ENCODE measurements around the gene CR1L.
A peak's percentile ranks its signal among the peaks of the same experiment; 100 is the strongest.
"Not testable (repeated sequence)": the region's sequence is repeated elsewhere in the genome, so short reads cannot be mapped to it uniquely, and the experiment has no call there.

Gene CR1L

DNA sequence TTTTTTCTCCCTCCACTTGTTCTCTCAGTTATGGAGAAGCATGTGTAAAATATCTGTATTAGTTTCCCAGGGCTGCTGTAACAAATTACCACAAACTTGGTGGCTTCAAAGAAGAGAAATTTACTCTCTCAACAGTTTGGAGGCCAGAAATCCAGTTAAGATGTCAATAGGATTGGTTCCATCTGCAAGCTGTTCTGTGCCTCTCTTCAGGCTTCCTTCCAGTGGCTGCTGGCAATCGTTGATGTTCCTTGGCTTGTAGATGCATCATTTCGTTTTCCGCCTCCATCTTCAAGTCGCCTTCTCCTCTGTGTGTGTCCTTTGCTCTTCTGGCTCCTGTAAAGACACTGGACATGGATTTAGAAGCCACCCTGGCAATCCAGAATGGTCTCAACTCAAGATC lies 45.6 kb downstream of the CR1L start:
- not testable (repeated sequence) for DNase-seq

DNA sequence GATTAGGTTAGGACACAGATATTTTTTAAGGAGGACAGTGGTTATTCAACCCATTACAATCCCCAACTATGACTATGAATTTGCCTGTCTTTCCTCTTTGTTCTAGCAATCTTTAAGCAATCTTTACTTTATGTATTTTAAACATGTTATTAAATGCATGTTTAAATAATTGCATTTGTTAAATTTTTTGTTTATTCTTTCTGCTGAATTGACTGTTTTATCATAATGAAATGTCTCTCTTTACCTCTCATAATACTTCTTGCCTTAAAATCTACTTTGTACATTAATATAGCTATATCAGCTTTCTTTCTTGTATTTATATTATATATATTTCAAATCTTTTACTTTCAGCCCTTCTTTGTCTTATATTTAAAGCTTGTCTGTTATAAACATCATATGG lies 46.1 kb downstream of the CR1L start:
- no peak for DNase-seq

DNA sequence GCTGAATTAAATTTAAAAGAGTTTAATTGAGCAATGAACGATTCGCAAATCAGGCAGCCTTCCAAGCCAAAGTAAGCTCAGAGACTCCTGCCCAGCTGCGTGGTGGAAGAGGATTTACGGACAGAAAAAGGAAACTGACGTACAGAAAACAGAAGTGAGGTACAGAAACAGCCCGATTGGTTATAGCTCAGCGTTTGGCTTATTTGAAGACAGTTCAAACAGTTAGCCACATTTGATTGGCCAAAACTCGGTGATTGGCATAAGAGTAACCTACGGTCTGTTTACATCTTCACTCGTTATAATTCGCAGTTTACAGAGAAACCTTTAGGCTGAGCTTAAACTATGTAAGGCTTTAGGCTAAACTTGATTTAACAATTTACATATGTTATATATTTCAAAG lies 46.9 kb downstream of the CR1L start:
- DNase-seq: no peak

- DNase-seq: not testable (repeated sequence)
These were observed 47.4 kb downstream of the CR1L start for GRCh38 chr1:207692291-207692690.

- no peak for DNase-seq
These were observed 51.0 kb downstream of the CR1L start for GRCh38 chr1:207695891-207696290.

GRCh38 chr1:207698822-207699483 lies 54.0 kb downstream of the CR1L start:
- DNase-seq: peak; percentile 23

DNA sequence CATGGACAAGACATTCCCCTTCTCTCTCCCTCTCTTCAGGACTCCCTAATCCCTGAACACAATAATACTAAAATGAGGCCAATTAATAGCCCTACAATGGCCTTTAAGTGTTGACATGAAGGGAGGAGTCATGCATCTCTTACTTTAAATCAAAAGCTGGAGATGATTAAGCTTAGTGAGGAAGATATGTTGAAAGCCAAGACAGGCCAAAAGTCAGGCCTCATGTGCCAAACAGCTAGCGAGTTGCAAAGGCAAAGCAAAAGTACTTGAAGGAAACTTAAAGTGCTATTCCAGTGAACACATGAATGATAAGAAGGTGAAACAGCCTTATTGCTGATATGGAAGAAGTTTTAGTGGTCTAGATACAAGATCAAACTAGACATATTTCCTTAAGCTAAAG lies 57.4 kb downstream of the CR1L start:
- DNase-seq: no peak

GRCh38 chr1:207703712-207704111 lies 58.8 kb downstream of the CR1L start:
- no peak for DNase-seq

GRCh38 chr1:207708004-207708403 lies 63.1 kb downstream of the CR1L start:
- DNase-seq: not testable (repeated sequence)

DNA sequence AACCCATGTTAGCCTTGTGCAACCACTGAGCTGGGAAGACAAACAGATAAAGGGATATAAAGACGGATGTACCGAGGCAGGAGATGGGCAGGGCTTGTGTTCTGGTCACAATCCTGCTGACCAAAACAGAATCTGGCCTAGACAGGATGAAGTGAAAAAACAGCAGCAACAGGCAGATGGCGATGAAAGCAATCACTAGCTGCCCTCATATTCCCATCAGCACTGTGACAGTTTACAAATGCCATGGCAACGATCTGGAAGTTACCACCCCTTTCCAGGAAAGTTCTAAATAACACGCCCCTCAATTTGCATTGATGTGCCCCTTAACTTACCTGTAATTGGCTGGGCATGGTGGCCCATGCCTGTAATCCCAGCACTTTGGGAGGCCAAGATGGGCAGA lies 66.4 kb downstream of the CR1L start:
- no peak for DNase-seq

- DNase-seq: not testable (repeated sequence)
These were observed 67.8 kb downstream of the CR1L start for GRCh38 chr1:207712701-207713100.

GRCh38 chr1:207713529-207713928 lies 68.6 kb downstream of the CR1L start:
- no peak for DNase-seq

GRCh38 chr1:207719234-207719633 lies 74.3 kb downstream of the CR1L start:
- no peak for DNase-seq

GRCh38 chr1:207728200-207728858 lies 83.4 kb downstream of the CR1L start:
- DNase-seq: not testable (repeated sequence)

GRCh38 chr1:207737503-207738157 lies 92.7 kb downstream of the CR1L start:
- DNase-seq: not testable (repeated sequence)

GRCh38 chr1:207738158-207738659 lies 93.3 kb downstream of the CR1L start:
- DNase-seq: not testable (repeated sequence)

DNA sequence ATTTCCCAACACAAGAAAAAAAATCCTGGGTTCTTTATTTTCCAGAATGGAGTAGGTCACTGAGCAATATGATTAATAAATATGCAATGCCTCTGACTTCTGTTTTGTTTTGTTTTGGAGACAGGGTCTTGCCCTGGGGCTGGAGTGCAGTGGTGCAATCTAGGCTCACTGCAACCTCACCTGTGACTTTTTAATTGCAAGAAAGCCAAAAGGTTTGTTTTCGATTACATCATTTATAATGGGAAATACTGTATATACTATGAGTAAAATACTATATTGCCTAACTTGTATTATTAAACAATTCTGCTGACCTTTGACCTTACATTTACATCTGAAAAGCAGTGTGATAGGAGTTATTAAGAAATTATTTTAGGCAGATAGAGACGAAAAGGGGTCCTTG lies 95.3 kb downstream of the CR1L start:
- DNase-seq: no peak

DNA sequence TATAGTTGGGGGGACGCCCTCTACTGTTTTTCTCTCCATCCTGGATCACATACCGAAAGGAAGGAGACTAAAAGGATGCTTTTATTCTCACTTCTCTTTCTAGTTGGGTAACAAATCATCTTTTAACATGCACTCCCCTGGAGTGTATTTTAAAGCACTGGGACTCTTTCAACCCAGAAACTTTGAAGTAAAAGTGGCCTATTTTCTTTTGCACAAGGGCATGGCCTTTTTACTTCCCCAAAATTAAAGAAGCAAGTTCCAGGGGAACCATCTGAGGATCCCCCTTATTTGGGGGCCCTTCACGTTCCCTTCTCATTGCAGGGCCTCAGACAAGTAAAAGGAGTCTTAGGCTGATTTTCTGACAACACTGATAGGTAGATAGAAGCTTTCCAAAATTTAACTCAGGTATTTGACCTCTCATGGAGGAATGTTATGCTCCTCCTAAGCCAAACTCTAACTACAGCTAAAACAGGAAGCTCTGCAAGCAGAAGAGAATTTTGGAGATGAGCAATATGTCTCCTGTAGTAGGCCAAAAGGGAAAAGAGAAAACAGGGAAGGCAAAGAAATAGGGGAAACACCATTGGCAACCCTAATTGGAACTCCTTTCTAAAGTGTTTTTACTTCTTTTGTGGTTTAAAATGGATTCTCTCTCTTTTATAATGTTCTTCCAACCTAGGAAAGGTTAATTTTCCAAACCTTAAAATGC lies 98.1 kb downstream of the CR1L start:
- DNase-seq: no peak

DNA sequence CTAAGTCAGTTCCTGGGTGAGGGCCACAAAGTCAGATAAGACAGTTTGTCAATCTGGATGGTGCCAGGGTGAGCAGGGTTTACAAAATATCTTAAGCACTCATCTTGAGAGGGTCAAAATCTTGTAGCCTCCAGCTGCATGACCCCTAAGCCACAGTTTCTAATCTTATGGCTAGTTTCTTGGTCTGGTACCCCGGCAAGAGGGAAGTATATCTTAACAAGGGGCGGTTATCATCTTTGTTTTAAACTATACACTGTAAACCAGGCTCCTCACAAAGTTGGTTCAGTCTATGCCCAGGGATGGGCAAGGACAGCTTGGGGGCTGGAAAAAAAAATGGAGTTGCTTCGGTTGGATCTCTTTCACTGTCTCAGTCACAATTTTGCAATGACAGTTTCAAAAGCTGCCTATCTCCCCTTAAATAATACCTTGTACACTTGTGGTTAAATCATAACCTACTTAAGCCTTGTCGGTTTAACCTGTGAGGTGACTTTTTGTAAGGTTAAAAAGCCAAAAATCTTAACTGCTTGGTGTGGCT lies 99.1 kb downstream of the CR1L start:
- DNase-seq: no peak

- no peak for DNase-seq
These were observed 100.4 kb downstream of the CR1L start for GRCh38 chr1:207745285-207745684.

- no peak for DNase-seq
These were observed 101.2 kb downstream of the CR1L start for GRCh38 chr1:207745839-207746767.

All from NCI-H510A (cell line).